CD4-positive, alpha-beta T cell treated with Interferon alpha-2 for 1 hour (primary cell): ENCODE data around the gene MIS12.

Source experiments
- DNase-seq, 2 donors: peaks; one replicate each; pipeline ENCODE4 v3.0.0-alpha.2; 2020 to 2022

MIS12 gene

GRCh38 chr17:5500247-5500588, 13.9 kb downstream of the MIS12 start:
- DNase-seq: peak in 1 of 2 donors; percentile 4

GRCh38 chr17:5500589-5501391, 14.4 kb downstream of the MIS12 start:
- DNase-seq: peak; percentile 83 to 86

GRCh38 chr17:5501685-5502084, 15.3 kb downstream of the MIS12 start:
- DNase-seq: no peak

- DNase-seq: no peak
These were observed 16.2 kb downstream of the MIS12 start for GRCh38 chr17:5502552-5502951.

GRCh38 chr17:5506307-5506706, 19.9 kb downstream of the MIS12 start:
- no peak for DNase-seq

DNA sequence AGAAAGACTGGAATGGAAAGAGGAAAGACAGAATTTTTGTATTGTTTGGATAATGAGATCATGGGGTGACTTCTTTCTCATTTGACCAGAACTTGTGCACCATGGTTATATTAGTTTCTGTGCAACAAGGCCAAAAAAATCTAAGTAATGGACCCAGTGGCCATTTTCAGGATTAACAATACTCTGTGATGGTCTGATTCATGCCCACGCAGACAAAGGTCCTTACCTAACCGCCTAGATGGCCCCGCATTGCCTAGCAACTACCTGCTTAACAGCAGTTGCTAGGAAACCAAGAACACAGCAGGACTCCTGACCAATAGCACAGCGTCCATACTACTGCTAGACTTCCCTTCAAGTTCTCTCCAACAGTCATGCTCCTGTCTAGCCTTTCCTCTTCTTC, 22.4 kb downstream of the MIS12 start:
- DNase-seq: no peak

GRCh38 chr17:5509482-5509881, 23.1 kb downstream of the MIS12 start:
- no peak for DNase-seq

DNA sequence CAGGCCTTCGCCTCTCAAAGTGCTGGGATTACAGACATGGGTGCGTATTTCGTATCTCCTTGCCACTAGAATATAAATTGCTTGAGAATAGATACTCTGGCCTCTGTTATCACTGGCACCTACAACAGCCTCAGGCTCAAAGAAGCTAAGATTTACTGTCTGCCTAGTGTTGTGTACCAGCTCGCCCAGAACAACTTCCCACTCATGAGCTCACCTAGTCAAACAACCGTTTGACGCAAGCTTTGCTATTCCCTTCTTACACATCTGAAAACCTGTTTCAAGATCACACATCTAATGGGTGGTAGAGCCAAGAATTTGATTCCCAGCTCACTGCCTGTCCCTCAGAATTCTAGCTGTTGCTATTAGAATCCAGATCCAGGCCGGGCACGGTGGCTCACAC, 24.4 kb downstream of the MIS12 start:
- no peak for DNase-seq

- DNase-seq: no peak
These were observed 25.2 kb downstream of the MIS12 start for GRCh38 chr17:5511401-5512225.

- DNase-seq: peak in 1 of 2 donors; percentile 46
These were observed 27.3 kb downstream of the MIS12 start for GRCh38 chr17:5513628-5514027.

DNA sequence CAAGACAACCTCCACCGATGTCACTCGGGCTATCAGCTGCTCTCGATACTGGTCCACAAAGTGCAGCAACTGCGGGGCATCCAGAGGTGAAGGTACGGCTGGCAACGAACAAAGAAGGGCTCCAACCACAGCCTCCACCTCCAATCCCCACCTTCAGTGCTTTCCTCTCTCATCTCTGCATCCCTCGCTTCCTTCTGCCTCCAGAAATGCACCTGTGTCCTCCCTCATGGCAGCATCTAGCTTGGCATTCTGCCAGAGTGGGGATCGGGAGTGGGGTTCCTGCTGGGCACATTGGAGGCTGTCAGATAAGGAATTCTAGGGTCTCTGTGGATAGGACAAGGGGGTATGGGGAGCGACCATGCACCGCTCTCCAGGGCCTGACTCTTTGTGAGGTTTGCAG, 28.6 kb downstream of the MIS12 start:
- DNase-seq: no peak

- DNase-seq: no peak
These were observed 29.9 kb downstream of the MIS12 start for GRCh38 chr17:5516060-5516792.

DNA sequence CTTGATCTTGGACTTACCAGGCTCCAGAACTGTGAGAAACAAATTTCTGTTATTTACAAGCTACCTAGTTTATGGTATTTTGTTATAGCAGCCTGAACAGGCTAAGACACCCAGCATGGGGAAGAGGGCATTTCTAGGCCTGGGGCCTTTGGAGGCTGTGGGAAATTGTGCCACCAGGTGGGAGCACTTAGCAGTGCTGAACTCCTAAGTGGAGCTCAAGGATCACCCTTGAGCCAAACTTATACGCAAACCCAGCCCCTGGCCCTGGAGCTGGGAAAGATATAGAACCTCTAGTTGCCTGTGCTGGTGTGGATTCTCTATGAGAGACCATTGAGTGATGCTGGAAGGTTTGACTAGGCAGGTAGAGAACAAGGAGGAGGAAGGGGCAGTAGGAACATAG, 36.1 kb downstream of the MIS12 start:
- no peak for DNase-seq

- no peak for DNase-seq
These were observed 36.9 kb downstream of the MIS12 start for GRCh38 chr17:5523249-5523648.

DNA sequence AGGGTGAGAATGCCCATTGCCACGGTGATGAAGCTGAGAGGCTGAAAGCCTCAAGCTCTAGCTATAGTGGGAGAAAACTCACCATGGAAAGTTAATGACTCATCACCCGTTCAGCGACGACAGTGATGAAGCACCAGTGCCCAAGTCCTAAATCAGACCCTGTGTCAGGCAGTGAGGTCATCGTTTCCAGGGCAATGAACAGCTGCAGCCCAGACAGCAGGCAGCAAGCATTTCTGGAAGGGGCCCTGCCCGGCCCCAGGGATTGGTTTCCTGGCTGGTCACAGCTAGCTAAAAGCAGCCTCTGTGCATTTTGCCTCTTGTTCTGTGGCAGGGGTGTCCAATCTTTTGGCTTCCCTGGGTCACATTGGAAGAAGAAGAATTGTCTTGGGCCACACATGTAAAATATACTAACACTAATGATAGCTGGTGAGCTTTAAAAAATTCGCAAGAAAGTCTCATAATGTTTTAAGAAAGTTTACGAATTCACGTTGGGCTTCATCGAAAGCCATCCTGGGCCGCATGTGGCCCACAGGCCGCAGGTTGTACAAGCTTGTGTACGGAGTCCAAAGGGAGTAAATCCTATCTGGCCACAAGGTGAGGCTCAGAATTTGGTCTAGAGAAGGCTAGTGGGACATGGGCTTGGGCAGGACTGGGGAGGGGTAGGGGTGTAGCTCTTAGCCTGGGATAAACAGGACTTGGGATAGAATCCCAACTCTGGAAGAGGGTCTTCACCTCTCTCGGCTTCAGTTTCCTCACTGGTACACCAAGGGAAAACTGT, 40.6 kb downstream of the MIS12 start:
- no peak for DNase-seq

GRCh38 chr17:5527601-5528250, 41.4 kb downstream of the MIS12 start:
- DNase-seq: no peak

DNA sequence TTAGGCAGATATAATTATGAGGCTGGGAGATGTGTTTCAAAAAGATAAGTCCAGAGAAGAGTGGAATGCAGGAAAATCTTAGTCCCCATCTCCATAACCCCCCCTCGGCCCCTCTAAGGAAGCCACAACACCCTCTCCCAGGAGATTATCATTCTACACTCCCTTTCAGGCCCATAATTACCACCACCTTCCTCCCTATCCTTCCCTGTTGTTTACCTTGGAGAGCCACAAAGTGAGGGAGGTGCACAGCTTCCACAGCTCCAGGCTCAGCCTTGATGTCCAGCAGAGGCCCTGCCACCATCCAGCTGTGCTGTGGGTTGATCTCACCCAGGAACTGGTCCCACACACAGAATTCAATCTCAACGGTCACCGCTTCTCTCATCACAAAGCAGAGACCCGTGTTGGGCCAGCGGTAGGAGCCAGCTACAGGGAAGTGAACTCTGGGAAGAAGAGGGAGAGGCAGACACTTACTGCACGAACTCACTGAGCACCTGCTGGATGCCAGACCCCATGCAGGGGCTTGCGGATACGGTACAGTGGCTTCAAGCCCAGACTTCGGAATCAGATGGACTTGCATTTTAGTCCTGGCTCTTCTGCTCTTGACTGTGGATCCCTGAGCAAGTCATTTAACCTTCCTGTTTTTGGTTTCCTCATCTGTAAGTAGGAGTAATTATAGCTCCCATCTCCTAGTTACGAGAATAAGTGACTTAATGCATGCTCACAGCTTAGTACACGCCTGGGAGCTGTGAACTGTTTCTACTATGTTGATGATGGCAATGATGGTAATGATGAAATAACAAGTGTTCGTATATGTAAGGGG, 44.1 kb downstream of the MIS12 start:
- no peak for DNase-seq

- no peak for DNase-seq
These were observed 44.7 kb downstream of the MIS12 start for GRCh38 chr17:5531085-5531418.

GRCh38 chr17:5532581-5532980, 46.2 kb downstream of the MIS12 start:
- DNase-seq: no peak

DNA sequence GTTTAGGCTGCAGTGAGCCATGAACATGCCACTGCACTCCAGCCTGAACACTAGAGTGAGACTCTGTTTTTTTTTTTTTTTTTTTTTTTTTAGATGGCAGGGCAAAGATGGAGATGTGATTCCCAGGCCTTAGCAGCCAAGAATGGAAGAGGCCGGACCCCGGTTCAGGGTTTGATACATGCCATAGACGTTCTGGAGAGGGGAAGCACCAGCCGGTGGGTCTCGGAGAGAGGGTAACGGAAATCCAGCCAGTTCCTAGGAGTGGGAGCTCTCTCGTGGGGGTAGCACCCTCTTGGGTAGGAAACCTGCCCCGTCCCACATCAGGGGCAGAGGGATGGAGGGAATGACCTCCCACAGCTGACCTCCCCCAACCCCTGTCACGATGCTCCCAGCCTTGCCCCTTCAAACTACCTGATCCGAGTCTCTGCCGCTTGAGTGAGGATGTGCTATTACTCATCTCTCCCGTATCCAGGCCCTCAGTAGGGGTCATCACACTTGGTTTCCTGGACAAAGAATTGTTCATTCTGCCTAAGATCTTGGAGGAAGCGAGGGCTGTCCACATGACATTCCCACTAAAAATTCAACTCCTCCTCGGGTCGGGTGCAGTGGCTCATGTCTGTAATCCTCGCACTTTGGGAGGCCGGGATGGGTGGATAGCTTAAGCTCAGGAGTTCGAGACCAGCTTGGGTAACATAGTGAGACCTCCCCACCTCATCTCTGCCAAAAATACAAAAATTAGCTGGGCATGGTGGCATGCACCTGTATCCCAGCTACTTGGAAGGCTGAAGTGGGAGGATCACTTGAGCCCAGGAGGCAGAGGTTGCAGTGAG, 47.3 kb downstream of the MIS12 start:
- no peak for DNase-seq

GRCh38 chr17:5535436-5535835, 49.1 kb downstream of the MIS12 start:
- no peak for DNase-seq
